ENCODE measurements around the gene MPRIP.

DNA sequence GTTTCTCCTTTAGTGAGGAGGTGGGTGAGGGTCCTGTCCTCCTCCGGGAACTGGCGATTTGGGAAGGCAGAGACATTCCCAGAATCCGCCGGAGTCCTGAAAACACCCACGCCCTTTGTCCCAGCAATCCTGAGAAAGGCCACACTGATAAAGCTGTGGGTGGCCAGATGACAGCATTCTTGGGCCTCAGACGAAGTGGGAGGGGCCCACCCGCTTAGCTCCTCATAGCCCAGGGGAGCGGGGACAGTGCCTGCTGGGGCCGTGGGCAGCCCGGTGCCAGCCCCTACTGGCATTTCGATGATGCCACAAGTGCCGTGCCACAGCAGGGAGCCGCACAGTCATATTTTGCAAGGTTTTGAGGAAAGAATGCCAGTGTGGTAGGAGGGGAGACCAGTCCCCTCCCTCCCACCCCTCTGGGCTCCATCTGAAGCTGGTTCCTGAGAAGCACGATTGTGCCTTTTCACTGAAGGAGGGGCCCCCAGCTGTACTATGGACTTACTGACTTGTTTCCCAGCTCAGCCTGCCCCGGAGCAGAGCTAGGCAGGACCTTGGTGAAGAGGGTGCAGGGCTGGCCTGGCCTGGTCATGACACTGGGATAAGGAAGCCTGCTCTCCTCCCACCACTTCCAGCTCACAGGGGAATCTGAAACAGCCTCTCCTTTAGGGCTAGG, 20.9 kb upstream of the MPRIP start:
- TF ChIP-seq, protein P1, sequence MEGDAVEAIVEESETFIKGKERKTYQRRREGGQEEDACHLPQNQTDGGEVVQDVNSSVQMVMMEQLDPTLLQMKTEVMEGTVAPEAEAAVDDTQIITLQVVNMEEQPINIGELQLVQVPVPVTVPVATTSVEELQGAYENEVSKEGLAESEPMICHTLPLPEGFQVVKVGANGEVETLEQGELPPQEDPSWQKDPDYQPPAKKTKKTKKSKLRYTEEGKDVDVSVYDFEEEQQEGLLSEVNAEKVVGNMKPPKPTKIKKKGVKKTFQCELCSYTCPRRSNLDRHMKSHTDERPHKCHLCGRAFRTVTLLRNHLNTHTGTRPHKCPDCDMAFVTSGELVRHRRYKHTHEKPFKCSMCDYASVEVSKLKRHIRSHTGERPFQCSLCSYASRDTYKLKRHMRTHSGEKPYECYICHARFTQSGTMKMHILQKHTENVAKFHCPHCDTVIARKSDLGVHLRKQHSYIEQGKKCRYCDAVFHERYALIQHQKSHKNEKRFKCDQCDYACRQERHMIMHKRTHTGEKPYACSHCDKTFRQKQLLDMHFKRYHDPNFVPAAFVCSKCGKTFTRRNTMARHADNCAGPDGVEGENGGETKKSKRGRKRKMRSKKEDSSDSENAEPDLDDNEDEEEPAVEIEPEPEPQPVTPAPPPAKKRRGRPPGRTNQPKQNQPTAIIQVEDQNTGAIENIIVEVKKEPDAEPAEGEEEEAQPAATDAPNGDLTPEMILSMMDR (IDR thresholded peaks at IDR 0.05) = no peak
- no peak for TF ChIP-seq POLR2A (IDR thresholded peaks at IDR 0.05)

All from esophagus squamous epithelium (tissue), 4 donors.